Frontal cortex (tissue), 4 donors: Measurements from ENCODE around the gene C5. TPM values are rescaled to one million over a fixed set of nuclear protein-coding genes. Genes with fewer than 3 reads are reported as not detected.

Source experiments
- DNase-seq, 2 donors: peaks; one replicate each; pipeline ENCODE4 v3.0.0; 2012; ENCODE audit warnings: low spot score in 2 of 2
- FAIRE-seq: peaks from 2 replicates; lab custom pipeline; 2012; peaks lifted over from hg19 to GRCh38; lab: Jason Lieb, UNC
- total RNA-seq: library from RNA; depleted of rRNA; stranded (reverse); fragments of >200 nt; gene quantifications from one replicate; pipeline ENCODE4 v1.2.3, GENCODE V29; 2014
- donor health status: control.
- donor health status: control.
- donor health status: control.

The C5 gene
- total RNA-seq, 1 donor from 2014 or later = 7.7 TPM

- FAIRE-seq (no peak), DNase-seq (peak; percentile 77 to 79)
Measured at GRCh38 chr9:120928483-120929228, 121.4 kb downstream of the C5 start.

- DNase-seq = no peak
- FAIRE-seq = no peak
Measured at GRCh38 chr9:120928015-120928482, 122.0 kb downstream of the C5 start.

GRCh38 chr9:120927269-120928014, 122.6 kb downstream of the C5 start:
- DNase-seq (no peak), FAIRE-seq (no peak)

- DNase-seq = no peak
- no peak for FAIRE-seq
Measured at GRCh38 chr9:120926397-120926928, 123.6 kb downstream of the C5 start, which contains the start of gene TRAF1. Gene TRAF1, minus strand, starts transcription at chr9:120926796. Its CDS starts 721 bp downstream, at chr9:120926075.

- FAIRE-seq (no peak), DNase-seq (no peak)
Measured at GRCh38 chr9:120925535-120926396, 124.3 kb downstream of the C5 start.

GRCh38 chr9:120924698-120925534, 125.2 kb downstream of the C5 start:
- FAIRE-seq = no peak

GRCh38 chr9:120923620-120924328, 126.3 kb downstream of the C5 start:
- no peak for DNase-seq
- no peak for FAIRE-seq

More at GRCh38 chr9:120924698-120925534, 125.2 kb downstream of the C5 start:
- no peak for DNase-seq

GRCh38 chr9:120922404-120923195, 127.5 kb downstream of the C5 start:
- FAIRE-seq (no peak), DNase-seq (no peak)

GRCh38 chr9:120921661-120922181, 128.4 kb downstream of the C5 start:
- DNase-seq (no peak), FAIRE-seq (no peak)

GRCh38 chr9:120920806-120921178, 129.3 kb downstream of the C5 start:
- FAIRE-seq = no peak

GRCh38 chr9:120919843-120920805, 130.0 kb downstream of the C5 start:
- no peak for FAIRE-seq
- DNase-seq = no peak

More at GRCh38 chr9:120920806-120921178, 129.3 kb downstream of the C5 start:
- DNase-seq = no peak

GRCh38 chr9:120918931-120919842, 130.9 kb downstream of the C5 start:
- FAIRE-seq (no peak), DNase-seq (no peak)

GRCh38 chr9:120917929-120918762, 131.9 kb downstream of the C5 start:
- DNase-seq (no peak), FAIRE-seq (no peak)
